Activated T-cell treated with anti-CD3 and anti-CD28 coated beads, Interleukin-2, amount 50 U/mL, for 72 hours (primary cell): Measurements from ENCODE around the gene ACSL1. TPM values are rescaled to one million over a fixed set of nuclear protein-coding genes. Genes with fewer than 3 reads are reported as not detected.
A peak's percentile ranks its signal among the peaks of the same experiment; 100 is the strongest.

Source experiments
- ATAC-seq, 2 donors: fragments of 150-1000 bp; cut with Tn5 transposase; replicated peaks in 1 of 2; 2 replicates each; pipeline ENCODE4 v1.10.0; 2021; ENCODE audit warnings: moderate library complexity in 2 of 2, mild to moderate bottlenecking in 1 of 2
- DNase-seq, 2 donors: peaks; one replicate each; pipeline ENCODE4 v3.0.0; 2021 to 2022; ENCODE audit warnings: mixed read lengths in 1 of 2
- H3K27ac Mint-ChIP-seq: one replicate; pipeline ENCODE4 v1.8.0; 2022; ENCODE audit warnings: mild to moderate bottlenecking, moderate library complexity, mixed read lengths
- H3K27me3 Mint-ChIP-seq: one replicate; pipeline ENCODE4 v1.8.0; 2022; ENCODE audit warnings: low read depth, mixed read lengths
- H3K36me3 Mint-ChIP-seq, 2 donors: one replicate each; pipeline ENCODE4 v1.8.0; 2022; ENCODE audit warnings: mixed read lengths in 2 of 2, mild to moderate bottlenecking in 1 of 2; ENCODE audit not compliant: insufficient read depth in 2 of 2
- H3K4me1 Mint-ChIP-seq: one replicate; pipeline ENCODE4 v1.8.0; 2022; ENCODE audit warnings: low read depth, mixed read lengths
- H3K4me3 Mint-ChIP-seq, 2 donors: one replicate each; pipeline ENCODE4 v1.8.0; 2022; ENCODE audit warnings: mild to moderate bottlenecking in 2 of 2, mixed read lengths in 2 of 2, moderate library complexity in 2 of 2
- H3K9me3 Mint-ChIP-seq, 2 donors: one replicate each; pipeline ENCODE4 v1.8.0; 2022; ENCODE audit warnings: mixed read lengths in 2 of 2
- total RNA-seq, 2 donors: library from RNA; stranded (reverse); gene quantifications; one replicate each; pipeline ENCODE4 v1.2.3, GENCODE V29; 2022

The ACSL1 gene
- total RNA-seq, 2 donors from 2014 or later, result 31.3 to 39.5 TPM

DNA sequence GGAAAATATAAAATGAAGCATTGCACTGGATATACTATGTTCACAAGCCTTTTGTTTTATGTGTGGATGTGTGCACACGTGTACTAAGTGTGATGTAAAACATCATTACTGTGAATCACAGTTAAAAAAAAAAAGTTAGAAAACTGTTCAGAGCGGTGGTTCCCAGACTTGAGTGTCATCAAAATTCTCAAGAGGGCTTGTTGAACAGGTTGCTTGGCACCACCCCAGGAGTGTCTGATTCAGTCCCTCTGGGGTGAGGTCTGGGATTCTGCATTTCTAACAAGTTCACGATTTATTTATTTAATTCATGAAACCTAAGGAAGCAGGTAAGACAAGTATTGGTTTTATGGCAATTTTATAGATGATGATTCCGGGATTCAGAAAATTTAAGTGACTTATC, 93.6 kb downstream of the ACSL1 start:
- Mint-ChIP-seq H3K27me3 (no peaks in the 10 kb centered on the region), H3K4me1 (peaks cover 31% of the 10 kb centered on the region), H3K4me3 (peak overlapping the region; percentile 99 to 100), H3K27ac (peak overlapping the region; percentile 84), H3K9me3 (no peaks in the 10 kb centered on the region), H3K36me3 (peaks cover 9 to 37% of the 10 kb centered on the region in 2 donors)
- ATAC-seq (no peak), DNase-seq (peak in 1 of 2 donors; percentile 16)

- Mint-ChIP-seq H3K27ac (peak overlapping the region; percentile 73), H3K27me3 (no peaks in the 10 kb centered on the region), H3K9me3 (no peaks in the 10 kb centered on the region), H3K4me1 (peaks cover 31% of the 10 kb centered on the region), H3K4me3 (peak overlapping the region in 1 of 2 donors; percentile 46), H3K36me3 (peaks cover 11 to 44% of the 10 kb centered on the region in 2 donors)
- no peak for DNase-seq
- no peak for ATAC-seq
These were observed 94.7 kb downstream of the ACSL1 start for GRCh38 chr4:184731056-184731455.

DNA sequence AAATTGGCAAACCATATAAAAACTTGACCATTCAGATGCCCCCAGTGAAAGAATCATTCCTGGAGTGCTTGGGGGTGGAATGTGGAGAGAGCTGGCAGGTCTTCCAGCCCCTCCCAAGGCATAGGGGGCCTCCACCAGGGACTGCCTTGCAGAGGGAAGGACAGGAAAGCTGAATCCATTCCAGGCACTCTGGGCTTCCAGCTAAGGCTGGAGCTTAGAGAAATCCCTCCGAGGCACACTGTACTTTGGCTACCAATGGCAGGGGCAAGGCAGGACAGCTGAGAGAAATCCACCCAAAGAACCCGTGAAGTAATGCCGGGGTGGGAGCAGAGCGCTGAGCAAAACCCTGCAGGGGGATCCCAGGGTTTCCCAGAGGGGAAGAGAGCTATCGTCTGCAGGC, 95.8 kb downstream of the ACSL1 start:
- Mint-ChIP-seq H3K9me3 (no peaks in the 10 kb centered on the region), H3K4me1 (peaks cover 31% of the 10 kb centered on the region), H3K36me3 (peaks cover 13 to 51% of the 10 kb centered on the region in 2 donors), H3K27ac (no peak overlapping the region), H3K4me3 (no peak overlapping the region), H3K27me3 (no peaks in the 10 kb centered on the region)
- ATAC-seq (no peak), DNase-seq (no peak)

GRCh38 chr4:184728858-184729257, 96.9 kb downstream of the ACSL1 start:
- H3K27ac Mint-ChIP-seq, result no peak overlapping the region
- no peaks in the 10 kb centered on the region for H3K27me3 Mint-ChIP-seq
- peaks cover 24% of the 10 kb centered on the region for H3K4me1 Mint-ChIP-seq
- ATAC-seq (no peak), DNase-seq (no peak)
- H3K36me3 Mint-ChIP-seq, result peaks cover 16 to 61% of the 10 kb centered on the region in 2 donors
- H3K9me3 Mint-ChIP-seq, result no peaks in the 10 kb centered on the region
- H3K4me3 Mint-ChIP-seq, result no peak overlapping the region

GRCh38 chr4:184727430-184727829, 98.3 kb downstream of the ACSL1 start:
- Mint-ChIP-seq H3K36me3 (peaks cover 20 to 68% of the 10 kb centered on the region in 2 donors), H3K27ac (no peak overlapping the region), H3K9me3 (no peaks in the 10 kb centered on the region), H3K4me1 (peaks cover 14% of the 10 kb centered on the region), H3K27me3 (no peaks in the 10 kb centered on the region), H3K4me3 (no peak overlapping the region)
- ATAC-seq (no peak), DNase-seq (no peak)

GRCh38 chr4:184722798-184723197, 103.0 kb downstream of the ACSL1 start:
- Mint-ChIP-seq H3K27me3 (no peaks in the 10 kb centered on the region), H3K4me1 (no peaks in the 10 kb centered on the region), H3K36me3 (peaks cover 41 to 79% of the 10 kb centered on the region in 2 donors), H3K27ac (peak overlapping the region; percentile 79), H3K4me3 (no peak overlapping the region), H3K9me3 (peaks cover 0 to 11% of the 10 kb centered on the region in 2 donors)
- ATAC-seq, result peak in 1 of 2 donors; percentile 47
- DNase-seq, result no peak

DNA sequence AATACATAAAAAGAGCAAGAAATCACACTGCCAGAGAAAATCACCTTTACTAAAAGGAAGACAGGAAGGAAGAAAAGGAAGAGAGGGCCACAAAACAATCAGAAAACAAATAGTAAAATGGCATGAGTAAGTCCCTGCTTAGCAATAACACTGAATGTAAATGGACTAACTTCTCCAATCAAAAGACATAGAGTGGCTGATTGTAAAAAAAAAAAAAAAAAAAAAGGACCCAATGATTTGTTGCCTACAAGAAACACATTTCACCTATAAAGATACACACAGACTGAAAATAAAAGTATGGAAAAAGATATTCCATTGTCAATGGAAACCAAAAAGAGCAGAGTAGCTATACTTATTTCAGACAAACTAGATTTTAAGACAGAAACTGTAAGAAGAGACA, 104.5 kb downstream of the ACSL1 start:
- no peak for ATAC-seq
- DNase-seq, result no peak
- no peaks in the 10 kb centered on the region for H3K27me3 Mint-ChIP-seq
- no peaks in the 10 kb centered on the region for H3K4me1 Mint-ChIP-seq
- no peak overlapping the region for H3K4me3 Mint-ChIP-seq
- peaks cover 41 to 79% of the 10 kb centered on the region in 2 donors for H3K36me3 Mint-ChIP-seq
- peaks cover 0 to 11% of the 10 kb centered on the region in 2 donors for H3K9me3 Mint-ChIP-seq
- H3K27ac Mint-ChIP-seq, result peak overlapping the region; percentile 58

GRCh38 chr4:184719407-184719806, 106.4 kb downstream of the ACSL1 start:
- Mint-ChIP-seq H3K27me3 (no peaks in the 10 kb centered on the region), H3K4me1 (no peaks in the 10 kb centered on the region), H3K9me3 (peaks cover 0 to 11% of the 10 kb centered on the region in 2 donors), H3K27ac (no peak overlapping the region), H3K4me3 (no peak overlapping the region), H3K36me3 (peaks cover 40 to 76% of the 10 kb centered on the region in 2 donors)
- no peak for DNase-seq
- no peak for ATAC-seq

- H3K4me1 Mint-ChIP-seq, result no peaks in the 10 kb centered on the region
These were observed 110.2 kb downstream of the ACSL1 start for GRCh38 chr4:184715526-184715925.

DNA sequence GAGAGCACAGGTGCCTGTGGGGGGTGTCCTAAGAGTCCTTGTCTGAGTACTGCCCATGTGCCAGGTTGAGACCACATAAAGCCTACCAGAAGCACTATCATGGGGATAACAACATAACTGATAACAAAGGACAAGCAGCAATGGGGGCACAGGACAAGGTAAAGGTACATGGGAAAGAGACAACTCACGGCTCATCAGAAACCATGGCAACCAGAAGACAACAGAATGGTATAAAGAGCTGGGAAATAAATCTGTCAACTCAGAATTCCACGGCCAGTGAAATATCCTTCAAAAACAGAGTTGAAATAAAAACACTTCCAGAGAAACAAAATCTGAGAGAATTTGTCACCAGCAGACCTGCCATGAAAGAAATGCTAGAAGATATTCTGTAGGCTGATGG, 111.9 kb downstream of the ACSL1 start:
- Mint-ChIP-seq H3K9me3 (no peaks in the 10 kb centered on the region), H3K27me3 (no peaks in the 10 kb centered on the region), H3K4me1 (no peaks in the 10 kb centered on the region), H3K4me3 (no peak overlapping the region), H3K36me3 (peaks cover 18 to 61% of the 10 kb centered on the region in 2 donors), H3K27ac (no peak overlapping the region)
- no peak for DNase-seq
- no peak for ATAC-seq

More at GRCh38 chr4:184715526-184715925, 110.2 kb downstream of the ACSL1 start:
- no peak for ATAC-seq
- Mint-ChIP-seq H3K27ac (no peak overlapping the region), H3K27me3 (no peaks in the 10 kb centered on the region), H3K36me3 (peaks cover 25 to 65% of the 10 kb centered on the region in 2 donors), H3K9me3 (no peaks in the 10 kb centered on the region), H3K4me3 (no peak overlapping the region)
- no peak for DNase-seq

- Mint-ChIP-seq H3K36me3 (peaks cover 18 to 65% of the 10 kb centered on the region in 2 donors), H3K27me3 (no peaks in the 10 kb centered on the region), H3K4me1 (peaks cover 3% of the 10 kb centered on the region), H3K4me3 (no peak overlapping the region), H3K27ac (no peak overlapping the region), H3K9me3 (no peaks in the 10 kb centered on the region)
- DNase-seq (no peak), ATAC-seq (no peak)
These were observed 113.4 kb downstream of the ACSL1 start for GRCh38 chr4:184712322-184712721.

DNA sequence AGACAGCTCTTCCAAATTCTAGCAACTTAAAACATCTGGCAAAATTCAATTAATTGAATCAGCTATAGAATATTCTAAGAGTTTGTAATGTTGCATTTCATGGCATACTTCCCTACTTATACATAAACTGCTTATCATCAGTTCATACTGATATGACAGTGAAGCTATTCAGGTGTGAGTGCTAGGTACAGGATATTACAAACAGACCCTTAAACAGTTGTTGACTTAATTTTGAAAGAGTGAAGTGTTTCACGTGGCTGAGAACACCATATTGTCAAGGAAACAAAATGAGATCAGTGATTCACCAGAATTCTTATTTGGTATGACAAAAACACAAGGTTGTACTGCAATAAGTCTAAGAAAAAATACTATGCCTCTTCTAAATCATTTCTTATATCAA, 119.3 kb downstream of the ACSL1 start:
- Mint-ChIP-seq H3K4me3 (peak overlapping the region; percentile 52 to 81), H3K36me3 (peaks cover 12 to 60% of the 10 kb centered on the region in 2 donors), H3K9me3 (no peaks in the 10 kb centered on the region), H3K4me1 (peaks cover 21% of the 10 kb centered on the region), H3K27me3 (no peaks in the 10 kb centered on the region), H3K27ac (peak overlapping the region; percentile 82)
- DNase-seq, result no peak
- peak; percentile 82 to 83 for ATAC-seq

- peak; percentile 61 to 78 for ATAC-seq
- DNase-seq, result no peak
- Mint-ChIP-seq H3K36me3 (peaks cover 14 to 58% of the 10 kb centered on the region in 2 donors), H3K4me3 (peak overlapping the region in 1 of 2 donors; percentile 43), H3K4me1 (peaks cover 21% of the 10 kb centered on the region), H3K27me3 (no peaks in the 10 kb centered on the region), H3K27ac (peak overlapping the region; percentile 5), H3K9me3 (no peaks in the 10 kb centered on the region)
These were observed 120.1 kb downstream of the ACSL1 start for GRCh38 chr4:184705692-184706091.
